Mucosa of stomach (tissue), 1 donor: ENCODE data around the gene SSX2IP.
"Not testable (repeated sequence)": the region's sequence is repeated elsewhere in the genome, so short reads cannot be mapped to it uniquely, and the experiment has no call there.

Experiments used
- H3K27me3 ChIP-seq: one replicate; pipeline ENCODE4 v1.7.0; 2013; ENCODE audit warnings: mild to moderate bottlenecking, low read length; ENCODE audit not compliant: control insufficient read depth, insufficient read depth
- H3K36me3 ChIP-seq: one replicate; pipeline ENCODE4 v1.7.0; 2013; ENCODE audit warnings: low read length; ENCODE audit not compliant: control insufficient read depth, insufficient read depth
- H3K4me1 ChIP-seq: one replicate; pipeline ENCODE4 v1.7.0; 2013; ENCODE audit warnings: mild to moderate bottlenecking, low read length; ENCODE audit not compliant: control insufficient read depth, insufficient read depth
- H3K4me3 ChIP-seq: one replicate; pipeline ENCODE4 v1.7.0; 2013; ENCODE audit warnings: low read length
- H3K9ac ChIP-seq: one replicate; pipeline ENCODE4 v1.7.0; 2013; ENCODE audit warnings: mild to moderate bottlenecking, low read length, moderate library complexity
- H3K9me3 ChIP-seq: one replicate; pipeline ENCODE4 v1.7.0; 2013; ENCODE audit warnings: mild to moderate bottlenecking, low read length, moderate library complexity; ENCODE audit not compliant: control insufficient read depth
- donor health status: Pancreatic carcinoma.

Gene SSX2IP

GRCh38 chr1:84690397-84691121 is at the start of gene SSX2IP:
Gene SSX2IP, minus strand, starts transcription at chr1:84690461. Its CDS starts 19,242 bp downstream, at chr1:84671219.
- Histone ChIP-seq H3K9me3 (no peaks in the 10 kb centered on the region), H3K36me3 (no peaks in the 10 kb centered on the region), H3K4me3 (peak within 1 kb of the TSS; percentile 77), H3K4me1 (peaks cover 13% of the 10 kb centered on the region), H3K9ac (peak within 1 kb of the TSS; percentile 87), H3K27me3 (no peaks in the 10 kb centered on the region)

GRCh38 chr1:84738237-84738636 is 48.0 kb upstream of the SSX2IP start:
- H3K27me3 ChIP-seq: no peaks in the 10 kb centered on the region
- H3K4me3 ChIP-seq: no peak overlapping the region
- H3K4me1 ChIP-seq: no peaks in the 10 kb centered on the region
- no peak overlapping the region for H3K9ac ChIP-seq
- H3K9me3 ChIP-seq: no peaks in the 10 kb centered on the region
- no peaks in the 10 kb centered on the region for H3K36me3 ChIP-seq

GRCh38 chr1:84737590-84737989 is 47.3 kb upstream of the SSX2IP start:
- Histone ChIP-seq H3K9me3 (no peaks in the 10 kb centered on the region), H3K4me1 (no peaks in the 10 kb centered on the region), H3K9ac (no peak overlapping the region), H3K36me3 (no peaks in the 10 kb centered on the region), H3K27me3 (no peaks in the 10 kb centered on the region), H3K4me3 (no peak overlapping the region)

- no peak overlapping the region for H3K4me3 ChIP-seq
- H3K9ac ChIP-seq: no peak overlapping the region
- no peaks in the 10 kb centered on the region for H3K36me3 ChIP-seq
- H3K9me3 ChIP-seq: no peaks in the 10 kb centered on the region
- no peaks in the 10 kb centered on the region for H3K27me3 ChIP-seq
- H3K4me1 ChIP-seq: no peaks in the 10 kb centered on the region
Measured at GRCh38 chr1:84736944-84737343, 46.7 kb upstream of the SSX2IP start.

GRCh38 chr1:84736445-84736844 is 46.2 kb upstream of the SSX2IP start:
- no peaks in the 10 kb centered on the region for H3K4me1 ChIP-seq
- H3K9ac ChIP-seq: no peak overlapping the region
- H3K9me3 ChIP-seq: no peaks in the 10 kb centered on the region
- H3K36me3 ChIP-seq: no peaks in the 10 kb centered on the region
- no peak overlapping the region for H3K4me3 ChIP-seq
- H3K27me3 ChIP-seq: no peaks in the 10 kb centered on the region

GRCh38 chr1:84735483-84735882 is 45.2 kb upstream of the SSX2IP start:
- Histone ChIP-seq H3K27me3 (no peaks in the 10 kb centered on the region), H3K9me3 (no peaks in the 10 kb centered on the region)

GRCh38 chr1:84732520-84732919 is 42.3 kb upstream of the SSX2IP start:
- Histone ChIP-seq H3K4me3 (no peak overlapping the region), H3K4me1 (no peaks in the 10 kb centered on the region), H3K9ac (no peak overlapping the region), H3K9me3 (no peaks in the 10 kb centered on the region), H3K36me3 (no peaks in the 10 kb centered on the region), H3K27me3 (no peaks in the 10 kb centered on the region)

More at GRCh38 chr1:84735483-84735882, 45.2 kb upstream of the SSX2IP start:
- Histone ChIP-seq H3K4me1 (no peaks in the 10 kb centered on the region), H3K4me3 (no peak overlapping the region), H3K36me3 (no peaks in the 10 kb centered on the region), H3K9ac (no peak overlapping the region)

- Histone ChIP-seq H3K27me3 (no peaks in the 10 kb centered on the region), H3K9ac (no peak overlapping the region), H3K9me3 (no peaks in the 10 kb centered on the region), H3K4me1 (no peaks in the 10 kb centered on the region), H3K4me3 (no peak overlapping the region), H3K36me3 (no peaks in the 10 kb centered on the region)
Measured at GRCh38 chr1:84731519-84731918, 41.3 kb upstream of the SSX2IP start.

GRCh38 chr1:84727711-84728110 is 37.5 kb upstream of the SSX2IP start:
- not testable (repeated sequence) for H3K36me3 ChIP-seq, H3K9ac ChIP-seq, H3K9me3 ChIP-seq, H3K4me3 ChIP-seq, H3K4me1 ChIP-seq, H3K27me3 ChIP-seq

- Histone ChIP-seq H3K9me3 (no peaks in the 10 kb centered on the region), H3K4me3 (no peak overlapping the region), H3K4me1 (peaks cover 5% of the 10 kb centered on the region), H3K9ac (no peak overlapping the region), H3K36me3 (no peaks in the 10 kb centered on the region), H3K27me3 (no peaks in the 10 kb centered on the region)
Measured at GRCh38 chr1:84726593-84727499, 36.6 kb upstream of the SSX2IP start.

- Histone ChIP-seq H3K9ac (no peak overlapping the region), H3K36me3 (no peaks in the 10 kb centered on the region), H3K4me3 (no peak overlapping the region), H3K4me1 (peaks cover 23% of the 10 kb centered on the region), H3K27me3 (no peaks in the 10 kb centered on the region), H3K9me3 (no peaks in the 10 kb centered on the region)
Measured at GRCh38 chr1:84724128-84724860, 34.0 kb upstream of the SSX2IP start.

GRCh38 chr1:84722794-84723193 is 32.5 kb upstream of the SSX2IP start:
- no peaks in the 10 kb centered on the region for H3K9me3 ChIP-seq
- no peak overlapping the region for H3K4me3 ChIP-seq
- peaks cover 28% of the 10 kb centered on the region for H3K4me1 ChIP-seq
- no peaks in the 10 kb centered on the region for H3K27me3 ChIP-seq
- no peaks in the 10 kb centered on the region for H3K36me3 ChIP-seq
- no peak overlapping the region for H3K9ac ChIP-seq
